HG02943 (cell line): ENCODE measurements around the gene CD72.
"Not testable (repeated sequence)": the region's sequence is repeated elsewhere in the genome, so short reads cannot be mapped to it uniquely, and the experiment has no call there.

Experiments used
- ATAC-seq: cut with Tn5 transposase; IDR thresholded peaks from one replicate; pipeline ENCODE4 v1.9.1; 2021; ENCODE audit warnings: mild to moderate bottlenecking, low read depth, moderate library complexity; ENCODE audit not compliant: unreplicated experiment

CD72 gene

GRCh38 chr9:35598866-35599590 is 19.2 kb downstream of the CD72 start:
- ATAC-seq = no peak

- not testable (repeated sequence) for ATAC-seq
These were observed 21.3 kb downstream of the CD72 start for GRCh38 chr9:35596907-35597306.

- no peak for ATAC-seq
These were observed 23.7 kb downstream of the CD72 start for GRCh38 chr9:35594471-35594870.

- ATAC-seq = no peak
These were observed 24.6 kb downstream of the CD72 start for GRCh38 chr9:35593581-35593980.

GRCh38 chr9:35588506-35588905 is 29.7 kb downstream of the CD72 start:
- ATAC-seq = not testable (repeated sequence)

- ATAC-seq = not testable (repeated sequence)
These were observed 33.5 kb downstream of the CD72 start for GRCh38 chr9:35584681-35585080.

GRCh38 chr9:35583521-35583920 is 34.7 kb downstream of the CD72 start:
- ATAC-seq = not testable (repeated sequence)

GRCh38 chr9:35579659-35580227 is 38.5 kb downstream of the CD72 start:
- ATAC-seq = not testable (repeated sequence)

GRCh38 chr9:35579130-35579529 is 39.1 kb downstream of the CD72 start:
- ATAC-seq = no peak

- no peak for ATAC-seq
These were observed 40.7 kb downstream of the CD72 start for GRCh38 chr9:35577486-35577885.

GRCh38 chr9:35575478-35575877 is 42.7 kb downstream of the CD72 start:
- no peak for ATAC-seq

GRCh38 chr9:35574578-35575122 is 43.6 kb downstream of the CD72 start:
- ATAC-seq = no peak

GRCh38 chr9:35570709-35571504 is 47.3 kb downstream of the CD72 start:
- no peak for ATAC-seq

GRCh38 chr9:35569206-35569605 is 49.0 kb downstream of the CD72 start:
- no peak for ATAC-seq

- no peak for ATAC-seq
These were observed 50.0 kb downstream of the CD72 start for GRCh38 chr9:35568196-35568595.

- ATAC-seq = no peak
These were observed 51.8 kb downstream of the CD72 start for GRCh38 chr9:35566417-35566816.

GRCh38 chr9:35564658-35565061 is 53.6 kb downstream of the CD72 start:
- ATAC-seq = no peak

- ATAC-seq = no peak
These were observed 54.4 kb downstream of the CD72 start for GRCh38 chr9:35563791-35564197.

- no peak for ATAC-seq
These were observed 55.1 kb downstream of the CD72 start for GRCh38 chr9:35562895-35563780.
